K562 treated with DMSO at 1 percent for 12 hours (cell line): ENCODE data around the gene DLD. TPM values are rescaled to one million over a fixed set of nuclear protein-coding genes. Genes with fewer than 3 reads are reported as not detected.

Experiments
- total RNA-seq: library from RNA; unstranded; fragments of 300-600 nt; gene quantifications from 2 replicates; pipeline ENCODE4 v1.2.3, GENCODE V29; 2022; ENCODE audit not compliant: insufficient read depth

The DLD gene
- total RNA-seq, result 128 and 295 TPM in 2 replicates

GRCh38 chr7:107890962-107891635, at the start of gene DLD:
Gene DLD (plus strand): TSS chr7:107891183. CDS start chr7:107891251, 68 bp downstream.

Other genes starting within 250 kb of the DLD start
- 0.51 TPM in 1 of 2 replicates, not detected in the other for gene SLC26A4, start 230.4 kb upstream of the DLD start, total RNA-seq
- gene CBLL1, start 147.0 kb upstream of the DLD start, total RNA-seq, result 9.6 and 31.9 TPM in 2 replicates
- not detected in 2 replicates for gene SLC26A3, start 88.0 kb upstream of the DLD start, total RNA-seq
- 16.2 and 29.4 TPM in 2 replicates for gene LAMB1, start 112.0 kb downstream of the DLD start, total RNA-seq
- not detected in 2 replicates for gene LAMB4, start 239.2 kb downstream of the DLD start, total RNA-seq